CD4-positive, alpha-beta memory T cell (primary cell): ENCODE results near the gene COL20A1. TPM values are rescaled to one million over a fixed set of nuclear protein-coding genes. Genes with fewer than 3 reads are reported as not detected.

Experiments
- CTCF ChIA-PET: fragments of 350-600 bp; sonication (Branson Sonifier 250); formaldehyde crosslinking; loops from one replicate; lab custom pipeline; 2021; ENCODE audit warnings: inconsistent platforms; ENCODE audit not compliant: partially characterized antibody; lab: Charles Lee
- POLR2A ChIA-PET: fragments of 350-600 bp; sonication (Branson Sonifier 250); formaldehyde crosslinking; loops from one replicate; lab custom pipeline; 2021; ENCODE audit not compliant: partially characterized antibody; lab: Charles Lee
- DNase-seq, 5 donors: peaks; one replicate each; pipeline versions ENCODE4 v3.0.0 to v3.0.0-alpha.2; 2020 to 2022; ENCODE audit warnings: mixed read lengths in 1 of 5
- H3K27ac ChIP-seq: one replicate; pipeline ENCODE4 v1.7.0; 2013; ENCODE audit warnings: low read depth, low read length
- H3K27me3 ChIP-seq: 2 replicates; pipeline ENCODE4 v1.7.0; 2013; ENCODE audit warnings: mild to moderate bottlenecking, low read length, moderate library complexity; ENCODE audit not compliant: insufficient read depth
- H3K36me3 ChIP-seq: 2 replicates; pipeline ENCODE4 v1.7.0; 2013; ENCODE audit warnings: mild to moderate bottlenecking, low read length, moderate library complexity; ENCODE audit not compliant: insufficient read depth
- H3K4me1 ChIP-seq: 2 replicates; pipeline ENCODE4 v1.7.0; 2013; ENCODE audit warnings: mild to moderate bottlenecking, low read length, moderate library complexity; ENCODE audit not compliant: insufficient read depth
- H3K4me3 ChIP-seq, 2 donors: one replicate each; pipeline ENCODE4 v1.7.0; 2013; ENCODE audit warnings: low read length in 2 of 2, mild to moderate bottlenecking in 1 of 2
- H3K9me3 ChIP-seq, 2 donors: one replicate each; pipeline ENCODE4 v1.7.0; 2013; ENCODE audit warnings: low read length in 2 of 2, control low read depth in 1 of 2; ENCODE audit not compliant: control insufficient read depth in 1 of 2
- H3K27ac Mint-ChIP-seq, 7 donors: one replicate each; pipeline ENCODE4 v1.8.0; 2020 to 2021; ENCODE audit warnings: mixed read lengths in 7 of 7, mild to moderate bottlenecking in 6 of 7, inconsistent platforms in 3 of 7, moderate library complexity in 3 of 7
- H3K27me3 Mint-ChIP-seq, 2 donors: one replicate each; pipeline ENCODE4 v1.8.0; 2020 to 2021; ENCODE audit warnings: mixed read lengths in 2 of 2
- H3K36me3 Mint-ChIP-seq, 2 donors: one replicate each; pipeline ENCODE4 v1.8.0; 2020 to 2021; ENCODE audit warnings: mixed read lengths in 2 of 2, inconsistent platforms in 1 of 2, mild to moderate bottlenecking in 1 of 2
- H3K4me1 Mint-ChIP-seq, 4 donors: one replicate each; pipeline ENCODE4 v1.8.0; 2020 to 2021; ENCODE audit warnings: mixed read lengths in 4 of 4, mild to moderate bottlenecking in 1 of 4
- H3K4me3 Mint-ChIP-seq, 8 donors: one replicate each; pipeline ENCODE4 v1.8.0; 2020 to 2021; ENCODE audit warnings: mixed read lengths in 8 of 8, mild to moderate bottlenecking in 7 of 8, moderate library complexity in 6 of 8, inconsistent platforms in 3 of 8
- H3K9me3 Mint-ChIP-seq, 8 donors: one replicate each; pipeline ENCODE4 v1.8.0; 2020 to 2021; ENCODE audit warnings: mixed read lengths in 8 of 8, mild to moderate bottlenecking in 5 of 8, inconsistent platforms in 3 of 8, moderate library complexity in 1 of 8
- intact Hi-C: fragments of 100-400 bp; cut with micrococcal nuclease; formaldehyde crosslinking; loops from one replicate; pipeline ENCODE4 v1.15.1; 2023
- polyA plus RNA-seq, 2 donors: library from polyadenylated mRNA; unstranded; fragments of 300-500 nt; fragmentation: Illumina TruSeq; gene quantifications; one replicate each; pipeline ENCODE4 v1.2.3, GENCODE V29; 2021
- total RNA-seq, 2 experiments: library from RNA; stranded (reverse); gene quantifications; one replicate each; pipeline ENCODE4 v1.2.3, GENCODE V29; 2021

The COL20A1 gene
- total and polyA plus RNA-seq, 4 experiments from 2014 or later = 0.11 TPM; not detected in 3

GRCh38 chr20:63296531-63297299 is 3.7 kb downstream of the COL20A1 start:
- CTCF ChIA-PET = interaction anchor here (1.1 to 1.3 kb wide), 2 partner anchors 13 to 73 kb away, joined by 3 to 4 read pairs; no protein-coding TSS in a partner anchor
- peak in 1 of 5 donors; percentile 19 for DNase-seq
- Mint-ChIP-seq H3K36me3 (no peaks in the 10 kb centered on the region), H3K27ac (no peak overlapping the region), H3K27me3 (peaks cover 10 to 17% of the 10 kb centered on the region in 2 donors), H3K9me3 (peaks cover 3 to 12% (median 4%) of the 10 kb centered on the region in 8 donors), H3K4me3 (peak overlapping the region in 1 of 8 donors; percentile 20), H3K4me1 (peaks cover 6 to 15% (median 12%) of the 10 kb centered on the region in 4 donors)
- intact Hi-C loops = no loop called here
- H3K9me3 ChIP-seq = no peaks in the 10 kb centered on the region
- POLR2A ChIA-PET = interaction anchor here (1.2 kb wide), 1 partner anchor 12 kb away, joined by 4 read pairs; no protein-coding TSS in a partner anchor
- no peak overlapping the region for H3K4me3 ChIP-seq
- H3K4me1 ChIP-seq = peaks cover 13% of the 10 kb centered on the region
- H3K36me3 ChIP-seq = no peaks in the 10 kb centered on the region
- H3K27ac ChIP-seq = no peak overlapping the region
- peaks cover 6% of the 10 kb centered on the region for H3K27me3 ChIP-seq

DNA sequence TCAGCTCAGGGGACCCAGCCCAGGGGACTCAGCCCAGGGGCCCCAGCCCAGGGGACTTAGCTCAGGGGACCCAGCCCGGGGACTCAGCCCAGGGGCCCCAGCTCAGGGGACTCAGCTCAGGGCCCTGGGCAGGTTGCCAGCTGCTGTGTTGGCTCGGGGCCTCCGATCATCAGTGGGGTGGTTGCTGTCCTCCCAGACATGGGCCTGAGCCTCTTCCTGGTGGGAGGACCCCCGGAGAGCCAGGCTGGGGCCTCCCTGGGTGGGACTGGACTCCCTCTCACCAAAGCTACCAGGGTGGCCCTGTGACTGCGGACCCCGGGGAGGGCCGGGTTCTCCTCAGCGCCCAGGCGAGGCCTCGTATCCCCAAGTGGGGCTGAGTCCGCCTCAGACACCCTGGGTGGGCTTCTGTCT is 4.4 kb downstream of the COL20A1 start:
- Histone ChIP-seq H3K9me3 (no peaks in the 10 kb centered on the region), H3K27me3 (peaks cover 6% of the 10 kb centered on the region), H3K4me1 (peaks cover 13% of the 10 kb centered on the region), H3K36me3 (no peaks in the 10 kb centered on the region), H3K4me3 (no peak overlapping the region), H3K27ac (no peak overlapping the region)
- Mint-ChIP-seq H3K36me3 (no peaks in the 10 kb centered on the region), H3K27me3 (peaks cover 10 to 17% of the 10 kb centered on the region in 2 donors), H3K27ac (no peak overlapping the region), H3K4me3 (no peak overlapping the region), H3K4me1 (peaks cover 6 to 15% (median 12%) of the 10 kb centered on the region in 4 donors), H3K9me3 (peaks cover 3 to 17% (median 7%) of the 10 kb centered on the region in 8 donors)
- peak in 1 of 5 donors; percentile 8 for DNase-seq
- intact Hi-C loops = no loop called here
- ChIA-PET CTCF (interaction anchor here (1.3 kb wide), 1 partner anchor 12 kb away, joined by 3 read pairs; no protein-coding TSS in a partner anchor), POLR2A (interaction anchor here (1.2 kb wide), 1 partner anchor 13 kb away, joined by 4 read pairs; no protein-coding TSS in a partner anchor)

DNA sequence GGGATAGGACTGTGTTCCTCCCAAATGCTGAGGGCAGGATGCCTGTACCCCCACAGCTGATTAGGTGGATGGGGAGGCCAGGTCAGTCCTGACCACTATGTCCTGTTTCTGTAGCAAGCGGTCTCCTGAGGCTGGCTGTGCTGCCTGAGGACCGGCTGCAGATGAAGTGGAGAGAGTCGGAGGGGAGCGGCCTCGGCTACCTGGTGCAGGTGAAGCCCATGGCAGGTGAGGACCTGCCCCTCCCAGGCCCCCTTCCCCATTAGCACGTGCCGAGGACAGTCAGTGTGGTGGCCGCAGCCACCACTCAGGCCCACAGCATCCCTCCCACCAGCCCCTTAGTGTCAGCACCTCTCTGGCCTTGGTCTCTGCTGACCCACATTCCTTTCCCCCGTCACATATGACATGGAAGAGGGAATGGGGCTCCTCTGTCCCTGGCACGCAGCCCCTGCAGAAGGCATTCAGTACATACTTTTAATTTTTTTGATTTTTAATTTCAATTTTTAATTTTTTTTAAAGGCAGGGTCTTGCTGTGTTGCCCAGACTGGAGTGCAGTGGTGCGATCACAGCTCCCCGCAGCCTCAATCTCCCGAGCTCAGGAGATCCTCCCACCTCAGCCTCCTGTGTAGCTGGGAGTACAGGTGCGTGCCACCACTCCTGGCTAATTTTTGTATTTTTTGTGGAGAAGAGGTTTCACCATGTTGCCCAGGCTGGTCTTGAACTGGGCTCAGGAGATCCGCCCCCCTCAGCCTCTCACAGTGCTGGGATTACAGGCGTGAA is 5.0 kb downstream of the COL20A1 start:
- POLR2A ChIA-PET = no interaction called here
- no peak overlapping the region for H3K4me3 ChIP-seq
- peaks cover 11 to 22% of the 10 kb centered on the region in 2 donors for H3K27me3 Mint-ChIP-seq
- peaks cover 6 to 15% (median 12%) of the 10 kb centered on the region in 4 donors for H3K4me1 Mint-ChIP-seq
- H3K27me3 ChIP-seq = peaks cover 6% of the 10 kb centered on the region
- H3K4me3 Mint-ChIP-seq = no peak overlapping the region
- CTCF ChIA-PET = interaction anchor here (1.3 kb wide), 1 partner anchor 12 kb away, joined by 3 read pairs; no protein-coding TSS in a partner anchor
- peak overlapping the region in 1 of 7 donors; percentile 23 for H3K27ac Mint-ChIP-seq
- peaks cover 0 to 4% of the 10 kb centered on the region in 2 donors for H3K36me3 Mint-ChIP-seq
- intact Hi-C loops = no loop called here
- H3K36me3 ChIP-seq = no peaks in the 10 kb centered on the region
- H3K9me3 ChIP-seq = no peaks in the 10 kb centered on the region
- peak in 1 of 5 donors; percentile 19 for DNase-seq
- no peak overlapping the region for H3K27ac ChIP-seq
- peaks cover 13% of the 10 kb centered on the region for H3K4me1 ChIP-seq
- peaks cover 3 to 21% (median 10%) of the 10 kb centered on the region in 8 donors for H3K9me3 Mint-ChIP-seq

DNA sequence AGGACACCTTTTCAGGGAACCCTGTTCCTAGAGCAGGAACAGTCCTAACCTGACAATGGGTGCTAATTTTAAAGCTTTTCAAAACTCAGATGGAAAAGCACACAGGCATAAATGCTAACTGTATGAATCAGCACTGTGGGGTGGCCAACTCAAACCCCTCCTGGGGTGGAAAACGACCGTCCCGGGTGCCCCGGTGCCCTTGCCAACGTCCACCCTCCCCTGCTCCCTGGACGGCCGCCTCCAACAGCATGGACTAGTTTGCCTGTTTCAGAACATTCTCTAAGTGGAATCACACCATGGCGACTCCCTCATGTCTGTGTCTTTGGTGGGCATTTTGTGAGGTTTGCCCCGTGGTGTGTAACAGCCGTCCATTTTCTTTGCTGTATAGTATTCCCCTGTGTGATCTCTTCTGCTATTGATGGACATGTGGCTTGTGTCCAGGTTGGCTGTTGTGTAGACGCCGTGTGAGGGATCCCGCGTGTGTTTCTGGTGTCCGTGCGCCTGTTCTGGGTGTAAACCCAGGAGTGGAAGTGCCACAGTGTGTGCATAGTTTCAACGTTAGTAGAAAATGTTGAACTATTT is 5.8 kb downstream of the COL20A1 start:
- Mint-ChIP-seq H3K36me3 (peaks cover 0 to 4% of the 10 kb centered on the region in 2 donors), H3K27me3 (peaks cover 11 to 23% of the 10 kb centered on the region in 2 donors), H3K4me1 (peaks cover 6 to 15% (median 12%) of the 10 kb centered on the region in 4 donors), H3K4me3 (no peak overlapping the region), H3K9me3 (peaks cover 3 to 21% (median 10%) of the 10 kb centered on the region in 8 donors), H3K27ac (no peak overlapping the region)
- Histone ChIP-seq H3K4me3 (no peak overlapping the region), H3K36me3 (no peaks in the 10 kb centered on the region), H3K27ac (no peak overlapping the region), H3K4me1 (peaks cover 13% of the 10 kb centered on the region), H3K9me3 (no peaks in the 10 kb centered on the region), H3K27me3 (peaks cover 6% of the 10 kb centered on the region)
- intact Hi-C loops = no loop called here
- DNase-seq = peak in 1 of 5 donors; percentile 4
- POLR2A ChIA-PET = no interaction called here
- CTCF ChIA-PET = no interaction called here

DNA sequence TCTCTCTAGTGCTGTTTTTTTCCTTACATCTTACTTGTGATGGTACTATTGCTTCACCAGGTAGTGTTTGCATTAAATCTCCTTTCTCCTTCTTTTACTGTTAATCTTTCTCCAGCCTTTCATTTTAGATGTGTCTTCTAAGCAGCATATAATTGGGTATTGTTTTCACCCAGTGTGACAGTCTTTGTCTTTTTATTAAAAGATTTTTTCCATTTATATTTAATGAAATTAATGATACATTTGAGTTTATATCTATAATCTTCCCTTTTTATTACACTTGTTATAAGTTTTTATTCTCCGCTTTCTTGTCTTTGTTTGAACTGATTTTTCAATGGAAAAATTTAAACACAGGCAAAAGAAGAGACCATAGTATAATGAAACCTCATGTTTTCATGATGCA is 8.7 kb downstream of the COL20A1 start:
- no peaks in the 10 kb centered on the region for H3K36me3 ChIP-seq
- H3K9me3 Mint-ChIP-seq = peaks cover 3 to 21% (median 10%) of the 10 kb centered on the region in 8 donors
- ChIA-PET CTCF (no interaction called here), POLR2A (no interaction called here)
- H3K4me3 ChIP-seq = no peak overlapping the region
- peaks cover 14 to 24% of the 10 kb centered on the region in 2 donors for H3K27me3 Mint-ChIP-seq
- no peaks in the 10 kb centered on the region for H3K4me1 ChIP-seq
- no peak overlapping the region for H3K4me3 Mint-ChIP-seq
- no peak overlapping the region for H3K27ac ChIP-seq
- DNase-seq = no peak
- H3K27me3 ChIP-seq = peaks cover 6% of the 10 kb centered on the region
- peaks cover 0 to 4% of the 10 kb centered on the region in 2 donors for H3K36me3 Mint-ChIP-seq
- no peaks in the 10 kb centered on the region for H3K4me1 Mint-ChIP-seq
- no peaks in the 10 kb centered on the region for H3K9me3 ChIP-seq
- intact Hi-C loops = no loop called here
- H3K27ac Mint-ChIP-seq = no peak overlapping the region

DNA sequence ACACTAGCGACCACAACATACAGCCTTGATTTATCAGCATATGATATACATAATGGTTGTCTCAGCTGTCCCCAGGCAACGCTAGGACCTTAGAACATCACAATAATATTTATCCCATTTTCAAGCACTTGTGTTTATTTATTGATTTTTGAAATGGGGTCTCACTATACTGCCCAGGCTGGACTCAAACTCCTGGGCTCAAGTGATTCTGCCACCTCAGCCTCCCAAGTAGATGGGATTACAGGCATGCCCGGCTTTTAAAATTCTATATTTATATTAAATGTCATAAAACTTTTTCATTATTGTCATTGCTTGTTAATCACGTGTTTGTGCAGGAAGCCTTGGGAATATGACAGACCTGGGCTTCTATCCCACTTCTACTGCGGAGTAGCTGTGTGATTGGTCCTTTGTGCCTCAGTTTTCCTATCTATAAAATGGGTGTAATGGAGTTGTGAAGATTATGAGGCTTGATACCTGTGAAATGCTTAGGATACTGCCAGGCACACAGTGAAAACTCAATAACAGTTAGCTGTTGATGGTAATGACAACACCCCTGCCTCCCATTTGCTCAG is 10.2 kb downstream of the COL20A1 start:
- no peaks in the 10 kb centered on the region for H3K36me3 ChIP-seq
- Mint-ChIP-seq H3K27ac (no peak overlapping the region), H3K9me3 (peaks cover 3 to 21% (median 10%) of the 10 kb centered on the region in 8 donors), H3K27me3 (peaks cover 14 to 24% of the 10 kb centered on the region in 2 donors), H3K4me1 (no peaks in the 10 kb centered on the region), H3K4me3 (no peak overlapping the region), H3K36me3 (peaks cover 0 to 4% of the 10 kb centered on the region in 2 donors)
- no peaks in the 10 kb centered on the region for H3K9me3 ChIP-seq
- POLR2A ChIA-PET = no interaction called here
- peaks cover 6% of the 10 kb centered on the region for H3K27me3 ChIP-seq
- CTCF ChIA-PET = no interaction called here
- H3K4me3 ChIP-seq = no peak overlapping the region
- no peak for DNase-seq
- intact Hi-C loops = no loop called here
- no peaks in the 10 kb centered on the region for H3K4me1 ChIP-seq
- no peak overlapping the region for H3K27ac ChIP-seq
